LNCAP (cell line): ENCODE measurements around the gene PRSS50.

ENCODE experiments used
- TF ChIP-seq, protein P1 (sequence below): fragments of 450-650 bp; IDR thresholded peaks from 2 replicates; pipeline ENCODE4 v1.5.1; 2017; ENCODE audit warnings: mild to moderate bottlenecking

Gene PRSS50

DNA sequence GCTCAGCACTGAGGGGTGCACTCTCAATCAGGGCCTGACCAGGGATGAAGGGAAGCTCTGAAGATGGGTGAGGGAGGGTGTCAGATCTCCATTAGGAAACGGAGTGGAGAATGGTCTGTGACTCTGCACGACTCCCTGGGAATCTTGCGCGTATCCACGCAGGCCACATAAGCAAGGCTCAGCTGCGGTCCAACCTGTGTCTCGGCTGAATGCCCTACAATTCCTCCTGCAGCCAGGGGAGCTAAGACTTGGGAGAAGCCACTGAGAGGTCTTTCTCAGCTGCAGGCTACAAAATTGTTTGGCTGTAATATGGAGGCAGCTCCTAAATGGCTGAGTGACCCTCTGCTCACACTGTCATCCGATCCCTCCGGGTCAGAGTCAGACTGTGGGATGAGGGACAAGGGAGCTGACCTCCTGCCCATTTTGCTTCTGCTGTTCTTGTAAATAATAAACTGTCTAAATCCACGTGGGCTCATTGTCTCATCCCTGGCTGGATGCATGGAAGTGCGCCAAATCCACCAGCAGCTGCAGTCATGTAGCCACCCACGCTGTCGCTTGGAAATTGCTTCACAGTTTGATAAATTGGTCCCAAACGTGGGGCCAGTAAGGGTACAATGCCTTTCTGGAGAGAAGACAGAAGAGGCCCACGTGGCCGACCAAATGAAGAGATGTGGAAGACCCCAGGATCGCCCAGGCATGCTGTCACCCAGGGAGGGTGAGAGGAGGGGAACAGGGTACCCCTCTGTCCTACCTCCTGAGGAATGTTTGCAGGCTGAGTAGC lies 54.7 kb downstream of the PRSS50 start:
- TF ChIP-seq, protein P1, sequence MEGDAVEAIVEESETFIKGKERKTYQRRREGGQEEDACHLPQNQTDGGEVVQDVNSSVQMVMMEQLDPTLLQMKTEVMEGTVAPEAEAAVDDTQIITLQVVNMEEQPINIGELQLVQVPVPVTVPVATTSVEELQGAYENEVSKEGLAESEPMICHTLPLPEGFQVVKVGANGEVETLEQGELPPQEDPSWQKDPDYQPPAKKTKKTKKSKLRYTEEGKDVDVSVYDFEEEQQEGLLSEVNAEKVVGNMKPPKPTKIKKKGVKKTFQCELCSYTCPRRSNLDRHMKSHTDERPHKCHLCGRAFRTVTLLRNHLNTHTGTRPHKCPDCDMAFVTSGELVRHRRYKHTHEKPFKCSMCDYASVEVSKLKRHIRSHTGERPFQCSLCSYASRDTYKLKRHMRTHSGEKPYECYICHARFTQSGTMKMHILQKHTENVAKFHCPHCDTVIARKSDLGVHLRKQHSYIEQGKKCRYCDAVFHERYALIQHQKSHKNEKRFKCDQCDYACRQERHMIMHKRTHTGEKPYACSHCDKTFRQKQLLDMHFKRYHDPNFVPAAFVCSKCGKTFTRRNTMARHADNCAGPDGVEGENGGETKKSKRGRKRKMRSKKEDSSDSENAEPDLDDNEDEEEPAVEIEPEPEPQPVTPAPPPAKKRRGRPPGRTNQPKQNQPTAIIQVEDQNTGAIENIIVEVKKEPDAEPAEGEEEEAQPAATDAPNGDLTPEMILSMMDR = no peak
